ENCODE measurements around the gene CTDSPL. TPM values are rescaled to one million over a fixed set of nuclear protein-coding genes. Genes with fewer than 3 reads are reported as not detected.

The CTDSPL gene
- polyA plus RNA-seq, 3 donors from 2014 or later = 0.87 TPM; not detected in 2

Other genes starting within 250 kb of the CTDSPL start
- gene VILL, start 128.9 kb downstream of the CTDSPL start, polyA plus RNA-seq = 10 to 100 TPM; 12.9 to 15.7 (median 14.6) TPM
- 10 to 100 TPM; 11.6 to 18.0 (median 12.1) TPM for gene PLCD1, start 167.8 kb downstream of the CTDSPL start, polyA plus RNA-seq
- gene DLEC1, start 177.3 kb downstream of the CTDSPL start, polyA plus RNA-seq = 1 to 10 TPM in 1 of 3 donors, under 1 TPM in 2; 0.16 to 2.4 (median 0.84) TPM